GM12878 (cell line): Measurements from ENCODE around the gene TNK1. TPM values are rescaled to one million over a fixed set of nuclear protein-coding genes. Genes with fewer than 3 reads are reported as not detected.

ENCODE experiments used
- ATAC-seq: fragments of 200-7000 bp; cut with Tn5 transposase; 3 replicates; pipeline ENCODE4 v1.9.1; 2020; ENCODE audit warnings: mild to moderate bottlenecking, moderate library complexity
- BruUV-seq: library from RNA; stranded (reverse); fragments of 400-500 nt; replicated peaks from 2 replicates; lab custom pipeline; 2021; lab: Mats Ljungman, UMichigan
- CTCF ChIA-PET: fragments of 300-600 bp; sonication (Branson Sonifier 250); formaldehyde crosslinking; extraction: SDS; loops from one replicate; lab custom pipeline; 2021; ENCODE audit warnings: inconsistent platforms; lab: Yijun Ruan, JAX
- POLR2A ChIA-PET: fragments of 350-600 bp; formaldehyde crosslinking; extraction: SDS; loops from one replicate; lab custom pipeline; 2021; ENCODE audit warnings: inconsistent platforms; lab: Charles Lee
- RAD21 ChIA-PET: fragments of 300-600 bp; sonication (Branson Sonifier 250); formaldehyde crosslinking; loops from one replicate; lab custom pipeline; 2023; ENCODE audit warnings: antibody characterized with exemption; ENCODE audit not compliant: unreplicated experiment; lab: Charles Lee
- SMC1A ChIA-PET: fragments of 300-600 bp; sonication (Branson Sonifier 250); formaldehyde crosslinking; loops from one replicate; lab custom pipeline; 2023; ENCODE audit not compliant: unreplicated experiment, uncharacterized antibody; lab: Charles Lee
- DNase-seq: peaks from one replicate; pipeline ENCODE4 v3.0.0-alpha.2; 2011; ENCODE audit warnings: low read depth, low spot score
- FAIRE-seq: peaks from 3 replicates; lab custom pipeline; 2011; peaks lifted over from hg19 to GRCh38; lab: Jason Lieb, UNC
- H2AFZ ChIP-seq: 2 replicates; pipeline ENCODE4 v1.6.0; 2011; ENCODE audit warnings: low read depth, low read length, control low read depth; ENCODE audit not compliant: control insufficient read depth
- H3K27ac ChIP-seq: 2 replicates; pipeline ENCODE4 v1.5.1; 2011; ENCODE audit warnings: control low read depth; ENCODE audit not compliant: control insufficient read depth, insufficient read depth
- H3K27me3 ChIP-seq, 2 experiments: replicated peaks in 1 of 2; 2 replicates each; pipeline versions ENCODE4 v1.6.0 to v1.6.1; 2011; ENCODE audit warnings: low read length in 1 of 2; ENCODE audit not compliant: control insufficient read depth in 2 of 2, insufficient read depth in 2 of 2
- H3K36me3 ChIP-seq, 2 experiments: 2 replicates each; pipeline ENCODE4 v1.5.1; 2011; ENCODE audit warnings: low read length in 1 of 2; ENCODE audit not compliant: control insufficient read depth in 2 of 2, insufficient read depth in 2 of 2
- H3K4me1 ChIP-seq: 2 replicates; pipeline ENCODE4 v1.6.1; 2011; ENCODE audit warnings: mild to moderate bottlenecking, low read length, moderate library complexity, mixed read lengths; ENCODE audit not compliant: control insufficient read depth, insufficient read depth
- H3K4me2 ChIP-seq: 2 replicates; pipeline ENCODE4 v1.6.0; 2011; ENCODE audit warnings: control low read depth; ENCODE audit not compliant: control insufficient read depth, insufficient read depth
- H3K4me3 ChIP-seq: fragments of 200-600 bp; sonication (generic); 2 replicates; pipeline ENCODE4 v1.5.1; 2016
- H3K79me2 ChIP-seq: 2 replicates; pipeline ENCODE4 v1.6.0; 2011; ENCODE audit warnings: low read length; ENCODE audit not compliant: control insufficient read depth, insufficient read depth
- H3K9ac ChIP-seq: 2 replicates; pipeline ENCODE4 v1.8.0; 2011; ENCODE audit warnings: low read length, control low read depth, mixed read lengths; ENCODE audit not compliant: control insufficient read depth, insufficient read depth
- H3K9me3 ChIP-seq: replicated peaks from 3 replicates; pipeline ENCODE4 v1.5.1; 2011; ENCODE audit warnings: mild to moderate bottlenecking, low read length; ENCODE audit not compliant: control insufficient read depth, insufficient read depth
- H4K20me1 ChIP-seq: 2 replicates; pipeline ENCODE4 v1.6.0; 2011; ENCODE audit not compliant: control insufficient read depth, insufficient read depth
- ASH2L ChIP-seq: fragments of 300-600, 200-600 bp; sonication (generic); IDR thresholded peaks from 2 replicates; pipeline ENCODE4 v1.6.1; 2017; ENCODE audit warnings: low read depth, mild to moderate bottlenecking, borderline replicate concordance
- BACH1 ChIP-seq: fragments of 450-650 bp; IDR thresholded peaks from 2 replicates; pipeline ENCODE4 v1.6.1; 2017; ENCODE audit warnings: mild to moderate bottlenecking, borderline replicate concordance
- BCL11A ChIP-seq: IDR thresholded peaks from 2 replicates; pipeline ENCODE4 v1.6.1; 2011; ENCODE audit warnings: low read depth, low read length
- CBX5 ChIP-seq: sonication (generic); IDR thresholded peaks from 2 replicates; pipeline ENCODE4 v1.6.1; 2016; ENCODE audit warnings: low read depth, moderate library complexity, mild to moderate bottlenecking, inconsistent platforms
- CREB1 ChIP-seq: IDR thresholded peaks from 2 replicates; pipeline ENCODE4 v1.6.1; 2012; ENCODE audit warnings: low read depth, mild to moderate bottlenecking, inconsistent platforms
- MTA2 ChIP-seq: fragments of 450-650 bp; IDR thresholded peaks from 2 replicates; pipeline ENCODE4 v1.6.1; 2016; ENCODE audit warnings: low read depth, mild to moderate bottlenecking, moderate library complexity
- MYC ChIP-seq: IDR thresholded peaks from 2 replicates; pipeline ENCODE4 v1.6.1; 2011; ENCODE audit warnings: mild to moderate bottlenecking, low read length, moderate library complexity, inconsistent platforms; ENCODE audit not compliant: insufficient read depth, insufficient replicate concordance, insufficient read length, severe bottlenecking
- NR2F1 ChIP-seq: fragments of 450-650 bp; conservative IDR thresholded peaks from 2 replicates; pipeline ENCODE4 v1.6.1; 2017; ENCODE audit warnings: mild to moderate bottlenecking
- SIX5 ChIP-seq: IDR thresholded peaks from 2 replicates; pipeline ENCODE4 v1.6.1; 2011; ENCODE audit warnings: mild to moderate bottlenecking, low read depth, low read length, moderate library complexity; ENCODE audit not compliant: severe bottlenecking
- SMC3 ChIP-seq: IDR thresholded peaks from 2 replicates; pipeline ENCODE4 v1.6.1; 2011; ENCODE audit warnings: low read length, improper control_type of control experiment, borderline replicate concordance
- STAT3 ChIP-seq: IDR thresholded peaks from 2 replicates; pipeline ENCODE4 v1.6.1; 2011; ENCODE audit warnings: low read depth, low read length, improper control_type of control experiment
- TAF1 ChIP-seq: IDR thresholded peaks from 2 replicates; pipeline ENCODE4 v1.6.1; 2011; ENCODE audit warnings: mild to moderate bottlenecking, low read depth, low read length, borderline replicate concordance
- WGBS: methylation state at CpG from one replicate; pipeline ENCODE4 v1.1.6; 2016; ENCODE audit warnings: low lambda C conversion rate; ENCODE audit not compliant: insufficient replicate concordance, insufficient coverage; ENCODE audit errors: missing lambda C conversion rate; 5-methylcytosine and 5-hydroxymethylcytosine counted together
- in situ Hi-C: fragments of 300-500 bp; cut with MboI; formaldehyde crosslinking; loops from 9 replicates; pipeline ENCODE4 v1.14.3; 2018; ENCODE audit warnings: mixed read lengths
- intact Hi-C: fragments of 100-400 bp; cut with micrococcal nuclease; formaldehyde crosslinking; loops from one replicate; pipeline ENCODE4 v1.14.2; 2022; ENCODE audit not compliant: unreplicated experiment
- polyA plus RNA-seq, 11 experiments: library from polyadenylated mRNA; depleted of rRNA in 4 of 11; unstranded in 6 of 11; stranded (reverse) in 5 of 11; fragments of >200 nt; fragmentation: Nextera tagmentation in 4 of 11; fragmentation: Illumina TruSeq in 1 of 11; extraction: Ambion mirVana in 4 of 11; extraction: Trizol in 1 of 11; gene quantifications; 1 replicate in 1 of 11; 2 replicates in 10 of 11; pipeline versions ENCODE4 v1.2.1 to v1.2.3, GENCODE V29; 2011 to 2016; ENCODE audit warnings: inconsistent platforms in 2 of 11, missing spikeins in 2 of 11, low read depth in 1 of 11
- total RNA-seq, 4 experiments: library from RNA; depleted of rRNA in 3 of 4; stranded (reverse); fragments of >200 nt in 3 of 4; fragmentation: Illumina TruSeq in 1 of 4; extraction: Trizol in 1 of 4; gene quantifications; 2 replicates each; pipeline versions ENCODE4 v1.2.1 to v1.2.3, GENCODE V29; 2013 to 2021
- TF ChIP-seq, protein P1 (sequence below): IDR thresholded peaks from 2 replicates; pipeline ENCODE4 v1.6.1; 2011; ENCODE audit warnings: mild to moderate bottlenecking, low read depth, low read length, moderate library complexity; ENCODE audit not compliant: insufficient replicate concordance
- TF ChIP-seq, protein P2 (sequence below): fragments of 450-650 bp; IDR thresholded peaks from 2 replicates; pipeline ENCODE4 v1.6.1; 2016; ENCODE audit warnings: mild to moderate bottlenecking
- TF ChIP-seq, protein P3 (sequence below): IDR thresholded peaks from 2 replicates; pipeline ENCODE4 v1.6.1; 2012; ENCODE audit warnings: mild to moderate bottlenecking, low read depth, low read length

TNK1 gene
- total and polyA plus RNA-seq, 10 of the 15 experiments (the other 5 are each of a cell fraction or from before 2014, with no cell fraction given), result 0.06 to 2.5 (median 0.70) TPM

DNA sequence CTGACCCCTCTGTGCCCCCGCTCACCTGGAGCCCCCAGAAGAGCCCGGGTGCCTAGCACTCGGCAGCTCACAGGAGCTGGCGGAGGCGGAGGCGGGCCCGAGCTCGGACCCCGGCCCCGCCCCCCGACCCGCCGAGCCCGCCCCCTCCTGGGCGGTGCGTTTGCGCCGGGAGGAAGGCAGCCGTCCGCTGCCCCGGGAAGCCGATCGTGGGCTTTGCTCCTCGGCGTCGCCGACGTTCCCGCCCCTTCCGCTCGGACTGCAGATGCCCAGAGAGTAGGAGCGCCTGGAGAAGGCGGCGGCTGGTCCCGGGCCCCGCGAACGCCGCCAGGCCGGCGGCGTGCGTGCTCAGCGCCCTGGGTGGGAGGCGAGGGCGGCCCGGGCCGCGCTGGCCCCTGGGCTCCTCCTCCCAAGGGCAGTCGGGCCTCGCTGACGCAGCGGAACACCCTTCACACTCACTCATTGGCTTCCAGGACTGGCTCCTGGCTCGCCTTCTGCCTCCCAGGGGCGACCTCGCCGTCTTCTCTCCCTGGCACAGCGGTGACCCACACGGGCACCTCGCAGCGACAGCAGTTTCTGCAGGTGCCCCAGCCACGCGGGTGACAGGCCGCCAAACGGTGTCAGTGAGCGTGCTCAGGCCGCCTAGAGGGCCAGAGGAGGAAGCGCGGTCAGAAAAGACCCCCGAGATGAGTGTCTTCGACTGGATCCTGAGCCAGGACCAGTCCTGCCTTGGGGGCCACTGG lies 13.7 kb downstream of the TNK1 start, which contains the start of gene PLSCR3:
TSS of gene PLSCR3 (minus strand) at position 74 of the 740 bp plus-strand sequence. CDS start 415 bp downstream, outside the sequence.
- DNase-seq (peak; percentile 26), ATAC-seq (peak; percentile 96), FAIRE-seq (peak; percentile 65)
- H3K4me2 ChIP-seq, result peak within 1 kb of the TSS; percentile 96
- no TSS peak for BruUV-seq
- WGBS, result 1% methylated on average over 52 of the region's 71 CpGs
- ChIA-PET POLR2A (interaction anchor here (0.6 to 3.2 kb wide), 3 partner anchors 9 to 282 kb away, joined by 3 to 23 read pairs (median 3); partner anchors contain the start of gene TMEM256), SMC1A (no interaction called here), RAD21 (interaction anchor here (0.6 to 1.3 kb wide), 7 partner anchors 9 to 256 kb away, joined by 3 to 10 read pairs (median 3); partner anchors contain the start of genes ACAP1, TMEM102, TMEM256 and TNFSF12), CTCF (interaction anchor here (1.0 to 1.5 kb wide), 2 partner anchors 127 to 166 kb away, joined by 4 to 10 read pairs; partner anchors contain the start of gene SENP3)
- H3K36me3 ChIP-seq, result no peaks in the 10 kb centered on the region
- peak within 1 kb of the TSS; percentile 92 for H2AFZ ChIP-seq
- peak within 1 kb of the TSS; percentile 85 for H3K9ac ChIP-seq
- H3K4me3 ChIP-seq, result peak within 1 kb of the TSS; percentile 80
- H3K79me2 ChIP-seq, result peaks cover 2% of the 10 kb centered on the region
- in situ Hi-C loops (no loop called here), intact Hi-C loops (no loop called here)
- H3K27ac ChIP-seq, result peak within 1 kb of the TSS; percentile 58
- H3K27me3 ChIP-seq, result no peaks in the 10 kb centered on the region
- H3K9me3 ChIP-seq, result no peaks in the 10 kb centered on the region
- no peaks in the 10 kb centered on the region for H4K20me1 ChIP-seq
- H3K4me1 ChIP-seq, result no peaks in the 10 kb centered on the region
- TF ChIP-seq, protein P1, sequence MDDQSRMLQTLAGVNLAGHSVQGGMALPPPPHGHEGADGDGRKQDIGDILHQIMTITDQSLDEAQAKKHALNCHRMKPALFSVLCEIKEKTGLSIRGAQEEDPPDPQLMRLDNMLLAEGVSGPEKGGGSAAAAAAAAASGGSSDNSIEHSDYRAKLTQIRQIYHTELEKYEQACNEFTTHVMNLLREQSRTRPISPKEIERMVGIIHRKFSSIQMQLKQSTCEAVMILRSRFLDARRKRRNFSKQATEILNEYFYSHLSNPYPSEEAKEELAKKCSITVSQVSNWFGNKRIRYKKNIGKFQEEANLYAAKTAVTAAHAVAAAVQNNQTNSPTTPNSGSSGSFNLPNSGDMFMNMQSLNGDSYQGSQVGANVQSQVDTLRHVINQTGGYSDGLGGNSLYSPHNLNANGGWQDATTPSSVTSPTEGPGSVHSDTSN, result no peak
- TF ChIP-seq MTA2, result no peak
- TF ChIP-seq CBX5, result no peak
- no peak for TF ChIP-seq SIX5
- TF ChIP-seq CREB1, result 0 out of 2 replicates have a peak, but pooled peaks have one; percentile 11
- no peak for TF ChIP-seq BCL11A
- TF ChIP-seq, protein P2, sequence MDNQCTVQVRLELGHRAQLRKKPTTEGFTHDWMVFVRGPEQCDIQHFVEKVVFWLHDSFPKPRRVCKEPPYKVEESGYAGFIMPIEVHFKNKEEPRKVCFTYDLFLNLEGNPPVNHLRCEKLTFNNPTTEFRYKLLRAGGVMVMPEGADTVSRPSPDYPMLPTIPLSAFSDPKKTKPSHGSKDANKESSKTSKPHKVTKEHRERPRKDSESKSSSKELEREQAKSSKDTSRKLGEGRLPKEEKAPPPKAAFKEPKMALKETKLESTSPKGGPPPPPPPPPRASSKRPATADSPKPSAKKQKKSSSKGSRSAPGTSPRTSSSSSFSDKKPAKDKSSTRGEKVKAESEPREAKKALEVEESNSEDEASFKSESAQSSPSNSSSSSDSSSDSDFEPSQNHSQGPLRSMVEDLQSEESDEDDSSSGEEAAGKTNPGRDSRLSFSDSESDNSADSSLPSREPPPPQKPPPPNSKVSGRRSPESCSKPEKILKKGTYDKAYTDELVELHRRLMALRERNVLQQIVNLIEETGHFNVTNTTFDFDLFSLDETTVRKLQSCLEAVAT, result peak; percentile 20; the same call in 1 of the 2 replicates
- no peak for TF ChIP-seq MYC
- no peak for TF ChIP-seq STAT3
- peak; percentile 13; the same call in 1 of the 2 replicates for TF ChIP-seq TAF1
- TF ChIP-seq, protein P3, sequence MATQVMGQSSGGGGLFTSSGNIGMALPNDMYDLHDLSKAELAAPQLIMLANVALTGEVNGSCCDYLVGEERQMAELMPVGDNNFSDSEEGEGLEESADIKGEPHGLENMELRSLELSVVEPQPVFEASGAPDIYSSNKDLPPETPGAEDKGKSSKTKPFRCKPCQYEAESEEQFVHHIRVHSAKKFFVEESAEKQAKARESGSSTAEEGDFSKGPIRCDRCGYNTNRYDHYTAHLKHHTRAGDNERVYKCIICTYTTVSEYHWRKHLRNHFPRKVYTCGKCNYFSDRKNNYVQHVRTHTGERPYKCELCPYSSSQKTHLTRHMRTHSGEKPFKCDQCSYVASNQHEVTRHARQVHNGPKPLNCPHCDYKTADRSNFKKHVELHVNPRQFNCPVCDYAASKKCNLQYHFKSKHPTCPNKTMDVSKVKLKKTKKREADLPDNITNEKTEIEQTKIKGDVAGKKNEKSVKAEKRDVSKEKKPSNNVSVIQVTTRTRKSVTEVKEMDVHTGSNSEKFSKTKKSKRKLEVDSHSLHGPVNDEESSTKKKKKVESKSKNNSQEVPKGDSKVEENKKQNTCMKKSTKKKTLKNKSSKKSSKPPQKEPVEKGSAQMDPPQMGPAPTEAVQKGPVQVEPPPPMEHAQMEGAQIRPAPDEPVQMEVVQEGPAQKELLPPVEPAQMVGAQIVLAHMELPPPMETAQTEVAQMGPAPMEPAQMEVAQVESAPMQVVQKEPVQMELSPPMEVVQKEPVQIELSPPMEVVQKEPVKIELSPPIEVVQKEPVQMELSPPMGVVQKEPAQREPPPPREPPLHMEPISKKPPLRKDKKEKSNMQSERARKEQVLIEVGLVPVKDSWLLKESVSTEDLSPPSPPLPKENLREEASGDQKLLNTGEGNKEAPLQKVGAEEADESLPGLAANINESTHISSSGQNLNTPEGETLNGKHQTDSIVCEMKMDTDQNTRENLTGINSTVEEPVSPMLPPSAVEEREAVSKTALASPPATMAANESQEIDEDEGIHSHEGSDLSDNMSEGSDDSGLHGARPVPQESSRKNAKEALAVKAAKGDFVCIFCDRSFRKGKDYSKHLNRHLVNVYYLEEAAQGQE, result no peak
- TF ChIP-seq SMC3, result 0 out of 2 replicates have a peak, but pooled peaks have one; percentile 16
- peak; percentile 22; the same call in 1 of the 2 replicates for TF ChIP-seq NR2F1
- peak; percentile 44; the same call in 1 of the 2 replicates for TF ChIP-seq BACH1
- no peak for TF ChIP-seq ASH2L
